Measurements from ENCODE around the gene ACTL7A.
"Not testable (repeated sequence)": the region's sequence is repeated elsewhere in the genome, so short reads cannot be mapped to it uniquely, and the experiment has no call there.

The ACTL7A gene

GRCh38 chr9:108844391-108844790 is 17.7 kb upstream of the ACTL7A start:
- Histone ChIP-seq H3K9ac (ENCODE audit: low read length) (no peak overlapping the region), H3K4me1 (ENCODE audit: control insufficient read depth, low read depth, low read length) (no peaks in the 10 kb centered on the region), H2BK120ac (ENCODE audit: low read depth, low read length) (no peak overlapping the region), H2BK5ac (ENCODE audit: low read length) (no peak overlapping the region), H3K18ac (ENCODE audit: low read length) (no peak overlapping the region), H3K79me2 (ENCODE audit: control insufficient read depth, insufficient read depth, low read length) (no peaks in the 10 kb centered on the region), H3K4me3 (ENCODE audit: low read length) (no peak overlapping the region), H3K56ac (ENCODE audit: low read length) (no peak overlapping the region), H3K4ac (ENCODE audit: low read depth, low read length) (no peak overlapping the region), H3K27me3 (ENCODE audit: insufficient read depth, low read length, poor library complexity) (no peaks in the 10 kb centered on the region), H3K23ac (ENCODE audit: low read length) (no peak overlapping the region), H3K4me2 (ENCODE audit: low read length) (no peak overlapping the region), H4K8ac (ENCODE audit: low read depth, low read length) (no peak overlapping the region), H3K79me1 (ENCODE audit: low read length) (no peaks in the 10 kb centered on the region), H4K5ac (ENCODE audit: low read length) (no peak overlapping the region), H3K27ac (ENCODE audit: low read depth, low read length) (no peak overlapping the region), H2BK15ac (replicated peaks; ENCODE audit: low read depth) (no peak overlapping the region), H3K36me3 (ENCODE audit: control insufficient read depth, insufficient read depth, low read length) (no peaks in the 10 kb centered on the region), H2AK5ac (ENCODE audit: low read length) (no peak overlapping the region)
- no CpG with 5 or more reads among the region's 2 CpGs for WGBS (ENCODE audit: extremely low coverage, insufficient coverage, low lambda C conversion rate)
- no peak for DNase-seq

DNA sequence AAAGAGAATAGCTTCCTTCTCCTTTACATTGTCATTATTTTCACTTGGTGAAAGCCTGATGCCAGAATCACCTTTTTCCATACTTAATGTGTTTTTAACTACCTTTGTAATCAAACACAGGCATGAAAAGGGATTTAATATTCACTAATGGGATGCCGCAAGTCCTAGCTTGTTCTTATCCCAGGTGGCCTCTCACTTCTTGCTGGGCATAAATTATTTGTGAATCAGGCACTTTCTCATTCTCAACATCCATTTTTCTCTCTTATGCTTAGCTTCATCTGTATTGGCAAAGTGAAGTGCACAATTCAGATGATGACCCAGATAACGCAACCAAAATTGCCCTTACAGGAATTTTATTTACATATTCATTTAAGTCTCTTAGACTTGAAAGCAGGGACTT is 17.2 kb upstream of the ACTL7A start:
- Histone ChIP-seq H3K23ac (ENCODE audit: low read length) (no peak overlapping the region), H3K79me1 (ENCODE audit: low read length) (no peaks in the 10 kb centered on the region), H2BK15ac (replicated peaks; ENCODE audit: low read depth) (no peak overlapping the region), H4K8ac (ENCODE audit: low read depth, low read length) (peak overlapping the region; percentile 42), H3K4me1 (ENCODE audit: control insufficient read depth, low read depth, low read length) (no peaks in the 10 kb centered on the region), H2BK5ac (ENCODE audit: low read length) (no peak overlapping the region), H3K27ac (ENCODE audit: low read depth, low read length) (no peak overlapping the region), H3K4ac (ENCODE audit: low read depth, low read length) (no peak overlapping the region), H2AK5ac (ENCODE audit: low read length) (no peak overlapping the region), H3K4me3 (ENCODE audit: low read length) (no peak overlapping the region), H3K36me3 (ENCODE audit: control insufficient read depth, insufficient read depth, low read length) (no peaks in the 10 kb centered on the region), H3K27me3 (ENCODE audit: insufficient read depth, low read length, poor library complexity) (no peaks in the 10 kb centered on the region), H4K5ac (ENCODE audit: low read length) (no peak overlapping the region), H3K9ac (ENCODE audit: low read length) (no peak overlapping the region), H3K4me2 (ENCODE audit: low read length) (no peak overlapping the region), H3K18ac (ENCODE audit: low read length) (no peak overlapping the region), H3K79me2 (ENCODE audit: control insufficient read depth, insufficient read depth, low read length) (no peaks in the 10 kb centered on the region), H2BK120ac (ENCODE audit: low read depth, low read length) (no peak overlapping the region), H3K56ac (ENCODE audit: low read length) (no peak overlapping the region)
- WGBS (ENCODE audit: extremely low coverage, insufficient coverage, low lambda C conversion rate), result no CpG with 5 or more reads among the region's 2 CpGs
- DNase-seq, result no peak

DNA sequence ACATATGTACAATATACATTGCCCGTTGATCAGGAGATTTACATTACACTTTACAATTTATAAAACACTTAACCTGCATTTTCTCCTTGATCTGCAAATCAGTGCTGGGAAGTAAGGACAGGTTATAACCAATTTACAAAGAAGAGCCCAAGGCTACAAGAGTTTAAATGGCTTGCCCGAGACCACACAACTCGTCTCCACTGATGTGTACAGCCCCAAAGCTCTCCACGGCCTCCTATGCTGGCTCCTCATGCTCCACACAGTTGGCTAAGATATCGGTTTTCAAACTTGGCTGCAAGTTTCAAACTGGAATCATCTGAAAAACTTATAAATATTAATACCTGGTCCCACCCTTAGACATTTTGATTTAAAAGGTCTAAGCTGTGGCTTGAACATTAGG is 16.6 kb upstream of the ACTL7A start:
- Histone ChIP-seq H3K23ac (ENCODE audit: low read length) (no peak overlapping the region), H2AK5ac (ENCODE audit: low read length) (no peak overlapping the region), H3K27ac (ENCODE audit: low read depth, low read length) (no peak overlapping the region), H3K4ac (ENCODE audit: low read depth, low read length) (no peak overlapping the region), H3K56ac (ENCODE audit: low read length) (no peak overlapping the region), H4K8ac (ENCODE audit: low read depth, low read length) (no peak overlapping the region), H3K4me3 (ENCODE audit: low read length) (no peak overlapping the region), H3K79me2 (ENCODE audit: control insufficient read depth, insufficient read depth, low read length) (no peaks in the 10 kb centered on the region), H4K5ac (ENCODE audit: low read length) (no peak overlapping the region), H3K36me3 (ENCODE audit: control insufficient read depth, insufficient read depth, low read length) (no peaks in the 10 kb centered on the region), H2BK15ac (replicated peaks; ENCODE audit: low read depth) (no peak overlapping the region), H3K27me3 (ENCODE audit: insufficient read depth, low read length, poor library complexity) (no peaks in the 10 kb centered on the region), H3K4me1 (ENCODE audit: control insufficient read depth, low read depth, low read length) (no peaks in the 10 kb centered on the region), H2BK5ac (ENCODE audit: low read length) (no peak overlapping the region), H2BK120ac (ENCODE audit: low read depth, low read length) (no peak overlapping the region), H3K4me2 (ENCODE audit: low read length) (no peak overlapping the region), H3K18ac (ENCODE audit: low read length) (no peak overlapping the region), H3K79me1 (ENCODE audit: low read length) (no peaks in the 10 kb centered on the region), H3K9ac (ENCODE audit: low read length) (no peak overlapping the region)
- no peak for DNase-seq
- no CpG with 5 or more reads among the region's 5 CpGs for WGBS (ENCODE audit: extremely low coverage, insufficient coverage, low lambda C conversion rate)

GRCh38 chr9:108845947-108846346 is 16.1 kb upstream of the ACTL7A start:
- no peak overlapping the region for H3K56ac ChIP-seq (ENCODE audit: low read length)
- no peak overlapping the region for H2AK5ac ChIP-seq (ENCODE audit: low read length)
- H2BK120ac ChIP-seq (ENCODE audit: low read depth, low read length), result no peak overlapping the region
- H3K79me2 ChIP-seq (ENCODE audit: control insufficient read depth, insufficient read depth, low read length), result no peaks in the 10 kb centered on the region
- H3K4me2 ChIP-seq (ENCODE audit: low read length), result no peak overlapping the region
- WGBS (ENCODE audit: extremely low coverage, insufficient coverage, low lambda C conversion rate), result 100% methylated on average over 2 of the region's 2 CpGs
- H3K9ac ChIP-seq (ENCODE audit: low read length), result no peak overlapping the region
- no peak for DNase-seq
- H3K4me1 ChIP-seq (ENCODE audit: control insufficient read depth, low read depth, low read length), result no peaks in the 10 kb centered on the region
- H4K8ac ChIP-seq (ENCODE audit: low read depth, low read length), result no peak overlapping the region
- H3K79me1 ChIP-seq (ENCODE audit: low read length), result no peaks in the 10 kb centered on the region
- no peak overlapping the region for H2BK5ac ChIP-seq (ENCODE audit: low read length)
- H3K4ac ChIP-seq (ENCODE audit: low read depth, low read length), result no peak overlapping the region
- H3K4me3 ChIP-seq (ENCODE audit: low read length), result no peak overlapping the region
- H3K36me3 ChIP-seq (ENCODE audit: control insufficient read depth, insufficient read depth, low read length), result no peaks in the 10 kb centered on the region
- no peak overlapping the region for H4K5ac ChIP-seq (ENCODE audit: low read length)
- no peak overlapping the region for H3K27ac ChIP-seq (ENCODE audit: low read depth, low read length)
- no peak overlapping the region for H2BK15ac ChIP-seq (replicated peaks; ENCODE audit: low read depth)
- H3K23ac ChIP-seq (ENCODE audit: low read length), result no peak overlapping the region
- no peak overlapping the region for H3K18ac ChIP-seq (ENCODE audit: low read length)
- no peaks in the 10 kb centered on the region for H3K27me3 ChIP-seq (ENCODE audit: insufficient read depth, low read length, poor library complexity)

DNA sequence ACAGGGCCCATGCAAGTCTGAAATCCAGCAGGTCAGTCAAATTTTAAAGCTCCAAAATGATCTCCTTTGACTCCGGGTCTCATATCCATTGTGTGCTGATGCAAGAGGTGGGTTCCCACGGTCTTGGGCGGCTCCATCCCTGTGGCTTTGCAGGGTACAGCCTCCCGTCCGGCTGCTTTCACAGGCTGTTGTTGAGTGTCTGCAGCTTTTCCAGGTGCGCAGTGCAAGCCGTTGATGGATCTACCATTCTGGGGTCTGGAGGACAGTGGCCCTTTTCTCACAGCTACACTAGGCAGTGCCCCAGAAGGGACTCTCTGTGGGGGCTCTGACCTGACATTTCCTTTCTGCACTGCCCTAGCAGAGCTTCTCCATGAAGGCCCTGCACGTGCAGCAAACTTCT is 13.8 kb upstream of the ACTL7A start:
- H3K4me3 ChIP-seq (ENCODE audit: low read length); H3K9ac ChIP-seq (ENCODE audit: low read length); H3K4me2 ChIP-seq (ENCODE audit: low read length); H2BK15ac ChIP-seq (replicated peaks; ENCODE audit: low read depth); H3K4ac ChIP-seq (ENCODE audit: low read depth, low read length); DNase-seq; H2BK5ac ChIP-seq (ENCODE audit: low read length); H2AK5ac ChIP-seq (ENCODE audit: low read length); H4K5ac ChIP-seq (ENCODE audit: low read length); H3K4me1 ChIP-seq (ENCODE audit: control insufficient read depth, low read depth, low read length); H3K23ac ChIP-seq (ENCODE audit: low read length); H3K36me3 ChIP-seq (ENCODE audit: control insufficient read depth, insufficient read depth, low read length); H3K27me3 ChIP-seq (ENCODE audit: insufficient read depth, low read length, poor library complexity); H3K79me2 ChIP-seq (ENCODE audit: control insufficient read depth, insufficient read depth, low read length); H3K56ac ChIP-seq (ENCODE audit: low read length); H2BK120ac ChIP-seq (ENCODE audit: low read depth, low read length); H4K8ac ChIP-seq (ENCODE audit: low read depth, low read length); H3K79me1 ChIP-seq (ENCODE audit: low read length); H3K18ac ChIP-seq (ENCODE audit: low read length); H3K27ac ChIP-seq (ENCODE audit: low read depth, low read length): not testable (repeated sequence)
- WGBS (ENCODE audit: extremely low coverage, insufficient coverage, low lambda C conversion rate), result no CpG with 5 or more reads among the region's 8 CpGs

DNA sequence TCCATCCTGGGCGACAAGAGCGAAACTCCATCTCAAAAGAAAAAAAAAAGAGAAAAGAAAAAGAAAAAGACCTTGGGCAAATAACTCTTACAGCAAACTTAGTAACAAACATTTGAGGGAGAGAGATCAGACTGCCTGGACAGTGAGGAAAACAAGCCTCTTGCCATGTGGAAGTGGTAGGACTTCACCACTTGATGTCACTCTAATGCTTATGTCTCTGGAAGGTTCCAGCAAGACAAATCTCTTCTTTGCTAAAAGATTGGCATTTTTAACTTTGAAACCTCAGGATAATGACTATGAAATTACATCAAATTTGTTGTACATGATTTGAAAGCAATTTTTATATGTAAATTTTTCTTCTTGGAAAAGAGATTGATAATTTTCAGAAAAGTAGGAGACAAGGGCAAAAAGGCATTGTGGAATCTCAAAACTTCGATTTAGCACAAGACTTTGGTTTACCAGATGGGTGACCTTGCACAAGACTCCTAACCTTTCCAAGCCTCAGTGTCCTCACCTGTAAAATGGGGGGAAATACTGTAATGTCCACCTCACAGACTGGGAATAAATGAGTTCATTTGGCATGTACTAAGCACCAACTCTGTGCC is 11.7 kb upstream of the ACTL7A start:
- no peak overlapping the region for H3K4me3 ChIP-seq (ENCODE audit: low read length)
- no peak overlapping the region for H3K9ac ChIP-seq (ENCODE audit: low read length)
- no peak overlapping the region for H3K4me2 ChIP-seq (ENCODE audit: low read length)
- no peak overlapping the region for H3K23ac ChIP-seq (ENCODE audit: low read length)
- H3K27me3 ChIP-seq (ENCODE audit: insufficient read depth, low read length, poor library complexity), result no peaks in the 10 kb centered on the region
- H4K5ac ChIP-seq (ENCODE audit: low read length), result no peak overlapping the region
- no peaks in the 10 kb centered on the region for H3K79me2 ChIP-seq (ENCODE audit: control insufficient read depth, insufficient read depth, low read length)
- no peak overlapping the region for H2BK15ac ChIP-seq (replicated peaks; ENCODE audit: low read depth)
- H3K27ac ChIP-seq (ENCODE audit: low read depth, low read length), result no peak overlapping the region
- no peak overlapping the region for H3K56ac ChIP-seq (ENCODE audit: low read length)
- H3K18ac ChIP-seq (ENCODE audit: low read length), result no peak overlapping the region
- no peak overlapping the region for H2AK5ac ChIP-seq (ENCODE audit: low read length)
- no peaks in the 10 kb centered on the region for H3K36me3 ChIP-seq (ENCODE audit: control insufficient read depth, insufficient read depth, low read length)
- DNase-seq, result peak; percentile 35
- no CpG with 5 or more reads among the region's 3 CpGs for WGBS (ENCODE audit: extremely low coverage, insufficient coverage, low lambda C conversion rate)
- H2BK5ac ChIP-seq (ENCODE audit: low read length), result no peak overlapping the region
- no peaks in the 10 kb centered on the region for H3K79me1 ChIP-seq (ENCODE audit: low read length)
- H4K8ac ChIP-seq (ENCODE audit: low read depth, low read length), result no peak overlapping the region
- no peaks in the 10 kb centered on the region for H3K4me1 ChIP-seq (ENCODE audit: control insufficient read depth, low read depth, low read length)
- H3K4ac ChIP-seq (ENCODE audit: low read depth, low read length), result no peak overlapping the region
- H2BK120ac ChIP-seq (ENCODE audit: low read depth, low read length), result no peak overlapping the region

All from mesendoderm (in vitro differentiated cells).